Activated gamma-delta T cell treated with Interleukin-2 at 50 U/mL for 16 hours (primary cell): ENCODE data around the gene FIZ1.
"Not testable (repeated sequence)": the region's sequence is repeated elsewhere in the genome, so short reads cannot be mapped to it uniquely, and the experiment has no call there.

Experiments used
- DNase-seq: peaks from one replicate; pipeline ENCODE4 v3.0.0-alpha.2; 2020

The FIZ1 gene

GRCh38 chr19:55592391-55593090 lies 6.8 kb downstream of the FIZ1 start:
- DNase-seq, result no peak

GRCh38 chr19:55591555-55591954 lies 7.8 kb downstream of the FIZ1 start:
- DNase-seq, result no peak

GRCh38 chr19:55590617-55591016 lies 8.7 kb downstream of the FIZ1 start:
- DNase-seq, result no peak

GRCh38 chr19:55590109-55590508 lies 9.2 kb downstream of the FIZ1 start:
- DNase-seq, result no peak

- no peak for DNase-seq
Observed at GRCh38 chr19:55588738-55589137, 10.6 kb downstream of the FIZ1 start.

- peak; percentile 90 for DNase-seq
Observed at GRCh38 chr19:55586976-55587668, 12.2 kb downstream of the FIZ1 start.

GRCh38 chr19:55585658-55586339 lies 13.5 kb downstream of the FIZ1 start:
- peak; percentile 30 for DNase-seq

GRCh38 chr19:55584871-55585270 lies 14.4 kb downstream of the FIZ1 start:
- DNase-seq, result no peak

- DNase-seq, result not testable (repeated sequence)
Observed at GRCh38 chr19:55583897-55584296, 15.4 kb downstream of the FIZ1 start.

- DNase-seq, result not testable (repeated sequence)
Observed at GRCh38 chr19:55582284-55582683, 17.0 kb downstream of the FIZ1 start.

- DNase-seq, result no peak
Observed at GRCh38 chr19:55581823-55582223, 17.5 kb downstream of the FIZ1 start.

- DNase-seq, result no peak
Observed at GRCh38 chr19:55581145-55581822, 18.0 kb downstream of the FIZ1 start.

GRCh38 chr19:55580628-55581144 lies 18.6 kb downstream of the FIZ1 start, which contains the start of gene ZNF579:
Gene ZNF579, minus strand, starts transcription at chr19:55580848. Its CDS starts 1,209 bp downstream, at chr19:55579639.
- peak; percentile 71 for DNase-seq

- no peak for DNase-seq
Observed at GRCh38 chr19:55579766-55580621, 19.3 kb downstream of the FIZ1 start.

GRCh38 chr19:55578761-55579747 lies 20.3 kb downstream of the FIZ1 start:
- DNase-seq, result no peak

- no peak for DNase-seq
Observed at GRCh38 chr19:55578031-55578760, 21.1 kb downstream of the FIZ1 start.

GRCh38 chr19:55576746-55577145 lies 22.6 kb downstream of the FIZ1 start:
- DNase-seq, result no peak

- not testable (repeated sequence) for DNase-seq
Observed at GRCh38 chr19:55573929-55574328, 25.4 kb downstream of the FIZ1 start.

- DNase-seq, result not testable (repeated sequence)
Observed at GRCh38 chr19:55569477-55569876, 29.8 kb downstream of the FIZ1 start.
